Measurements from ENCODE around the gene KIAA1671. TPM values are rescaled to one million over a fixed set of nuclear protein-coding genes. Genes with fewer than 3 reads are reported as not detected.

KIAA1671 gene
- total and polyA plus RNA-seq, 2 donors (not counting 1 experiment from before 2014, with no cell fraction given): 0.01 to 0.02 TPM

DNA sequence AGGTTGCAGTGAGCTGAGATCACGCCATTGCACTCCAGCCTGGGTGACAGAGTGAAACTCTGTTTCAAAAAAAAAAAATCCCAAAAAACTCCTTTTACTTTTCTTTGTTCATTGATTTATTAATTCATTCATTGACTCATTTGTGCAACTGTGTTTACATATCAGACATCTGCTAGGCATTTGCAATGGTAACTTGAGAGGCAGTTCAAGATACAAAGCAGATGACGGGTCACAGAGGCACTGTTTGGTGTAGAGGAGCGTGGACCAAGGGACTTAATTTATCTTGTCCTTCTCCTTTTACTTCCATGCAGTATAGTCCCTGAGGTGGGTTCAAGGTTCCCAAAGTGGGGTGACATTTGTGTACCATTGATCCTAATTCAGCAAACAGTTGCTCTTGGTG, 71.4 kb downstream of the KIAA1671 start:
- Histone ChIP-seq H2AFZ (ENCODE audit: insufficient read depth, low read depth, low read length, poor library complexity, severe bottlenecking) (no peak overlapping the region), H3K4me2 (replicated peaks; ENCODE audit: low read depth, low read length, poor library complexity, severe bottlenecking) (no peak overlapping the region), H3K27me3 (replicated peaks in 1 of 4; ENCODE audit: control extremely low read depth in 1 of 4, control insufficient read depth in 3 of 4, insufficient read depth in 4 of 4, low read length in 3 of 4) (peaks cover 0 to 8% (median 0%) of the 10 kb centered on the region in 4 experiments), H3K9me3 (ENCODE audit: control extremely low read depth in 1 of 3, control insufficient read depth in 2 of 3, insufficient read depth in 1 of 3, low read length in 2 of 3) (no peaks in the 10 kb centered on the region), H3K4me3 (ENCODE audit: control extremely low read depth in 1 of 5, extremely low read depth in 1 of 5, insufficient read depth in 1 of 5, low read depth in 2 of 5, low read length in 4 of 5) (no peak overlapping the region), H3K27ac (ENCODE audit: low read length in 2 of 2) (no peak overlapping the region), H3K79me2 (ENCODE audit: control insufficient read depth, insufficient read depth, low read length) (no peaks in the 10 kb centered on the region), H4K20me1 (ENCODE audit: control insufficient read depth, insufficient read depth, low read length, poor library complexity, severe bottlenecking) (no peaks in the 10 kb centered on the region), H3K4me1 (ENCODE audit: control insufficient read depth in 2 of 2, insufficient read depth in 2 of 2, low read length in 2 of 2) (no peaks in the 10 kb centered on the region), H3K9ac (ENCODE audit: low read length) (no peak overlapping the region), H3K36me3 (replicated peaks in 1 of 2; ENCODE audit: control extremely low read depth in 1 of 2, control insufficient read depth in 1 of 2, extremely low read depth in 1 of 2, insufficient read depth in 2 of 2, low read length in 1 of 2) (no peaks in the 10 kb centered on the region)
- H3K27me3 Mint-ChIP-seq: peaks cover 22% of the 10 kb centered on the region
- DNase-seq (no peak), ATAC-seq (ENCODE audit: low read depth) (no peak)
- TF ChIP-seq, protein P1, sequence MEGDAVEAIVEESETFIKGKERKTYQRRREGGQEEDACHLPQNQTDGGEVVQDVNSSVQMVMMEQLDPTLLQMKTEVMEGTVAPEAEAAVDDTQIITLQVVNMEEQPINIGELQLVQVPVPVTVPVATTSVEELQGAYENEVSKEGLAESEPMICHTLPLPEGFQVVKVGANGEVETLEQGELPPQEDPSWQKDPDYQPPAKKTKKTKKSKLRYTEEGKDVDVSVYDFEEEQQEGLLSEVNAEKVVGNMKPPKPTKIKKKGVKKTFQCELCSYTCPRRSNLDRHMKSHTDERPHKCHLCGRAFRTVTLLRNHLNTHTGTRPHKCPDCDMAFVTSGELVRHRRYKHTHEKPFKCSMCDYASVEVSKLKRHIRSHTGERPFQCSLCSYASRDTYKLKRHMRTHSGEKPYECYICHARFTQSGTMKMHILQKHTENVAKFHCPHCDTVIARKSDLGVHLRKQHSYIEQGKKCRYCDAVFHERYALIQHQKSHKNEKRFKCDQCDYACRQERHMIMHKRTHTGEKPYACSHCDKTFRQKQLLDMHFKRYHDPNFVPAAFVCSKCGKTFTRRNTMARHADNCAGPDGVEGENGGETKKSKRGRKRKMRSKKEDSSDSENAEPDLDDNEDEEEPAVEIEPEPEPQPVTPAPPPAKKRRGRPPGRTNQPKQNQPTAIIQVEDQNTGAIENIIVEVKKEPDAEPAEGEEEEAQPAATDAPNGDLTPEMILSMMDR (IDR thresholded peaks at IDR 0.05): no peak
- TF ChIP-seq EZH2 (IDR thresholded peaks at IDR 0.05; ENCODE audit: borderline replicate concordance, insufficient read depth, low read depth, low read length, poor library complexity, severe bottlenecking): no peak
- ChIA-PET POLR2A (no interaction called here), CTCF (no interaction called here)
- no peaks in the 10 kb centered on the region for H3K9me3 Mint-ChIP-seq (ENCODE audit: insufficient read depth)
- H3K27ac Mint-ChIP-seq: no peak overlapping the region
- WGBS (ENCODE audit: insufficient coverage): no CpG with 5 or more reads among the region's 3 CpGs
- intact Hi-C loops (cut with micrococcal nuclease): no loop called here
- no peak overlapping the region for H3K4me3 Mint-ChIP-seq
- no peaks in the 10 kb centered on the region for H3K4me1 Mint-ChIP-seq

DNA sequence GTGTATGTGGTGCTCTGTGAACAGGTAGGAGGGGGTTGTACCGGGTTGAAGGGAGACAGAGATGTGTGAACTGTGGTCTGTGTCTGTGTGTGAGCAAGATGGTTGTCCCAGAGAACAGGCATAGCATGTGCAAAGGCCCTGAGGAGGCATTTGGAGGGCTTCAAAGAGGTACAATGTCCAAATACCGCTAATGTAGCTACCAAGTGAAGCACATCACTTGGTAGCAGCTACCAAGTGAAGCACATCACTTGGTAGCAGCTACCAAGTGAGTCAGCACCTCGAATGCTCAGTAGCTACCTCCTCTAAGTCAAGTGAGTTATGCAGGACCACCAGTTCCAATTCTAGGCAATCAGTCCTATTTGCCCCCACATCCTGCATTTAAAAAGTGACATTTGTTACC, 72.4 kb downstream of the KIAA1671 start:
- WGBS (ENCODE audit: insufficient coverage): 77% methylated on average over 3 of the region's 3 CpGs
- ATAC-seq (ENCODE audit: low read depth) (no peak), DNase-seq (no peak)
- Histone ChIP-seq H2AFZ (ENCODE audit: insufficient read depth, low read depth, low read length, poor library complexity, severe bottlenecking) (no peak overlapping the region), H3K79me2 (ENCODE audit: control insufficient read depth, insufficient read depth, low read length) (no peaks in the 10 kb centered on the region), H3K4me1 (ENCODE audit: control insufficient read depth in 2 of 2, insufficient read depth in 2 of 2, low read length in 2 of 2) (no peaks in the 10 kb centered on the region), H3K4me3 (ENCODE audit: control extremely low read depth in 1 of 5, extremely low read depth in 1 of 5, insufficient read depth in 1 of 5, low read depth in 2 of 5, low read length in 4 of 5) (no peak overlapping the region), H4K20me1 (ENCODE audit: control insufficient read depth, insufficient read depth, low read length, poor library complexity, severe bottlenecking) (no peaks in the 10 kb centered on the region), H3K4me2 (replicated peaks; ENCODE audit: low read depth, low read length, poor library complexity, severe bottlenecking) (no peak overlapping the region), H3K9me3 (ENCODE audit: control extremely low read depth in 1 of 3, control insufficient read depth in 2 of 3, insufficient read depth in 1 of 3, low read length in 2 of 3) (no peaks in the 10 kb centered on the region), H3K36me3 (replicated peaks in 1 of 2; ENCODE audit: control extremely low read depth in 1 of 2, control insufficient read depth in 1 of 2, extremely low read depth in 1 of 2, insufficient read depth in 2 of 2, low read length in 1 of 2) (no peaks in the 10 kb centered on the region), H3K27ac (ENCODE audit: low read length in 2 of 2) (no peak overlapping the region), H3K9ac (ENCODE audit: low read length) (no peak overlapping the region), H3K27me3 (replicated peaks in 1 of 4; ENCODE audit: control extremely low read depth in 1 of 4, control insufficient read depth in 3 of 4, insufficient read depth in 4 of 4, low read length in 3 of 4) (peaks cover 0 to 5% (median 0%) of the 10 kb centered on the region in 4 experiments)
- intact Hi-C loops (cut with micrococcal nuclease): no loop called here
- H3K4me3 Mint-ChIP-seq: no peak overlapping the region
- no peaks in the 10 kb centered on the region for H3K4me1 Mint-ChIP-seq
- CTCF ChIA-PET: no interaction called here
- H3K27ac Mint-ChIP-seq: no peak overlapping the region
- POLR2A ChIA-PET: no interaction called here
- peaks cover 16% of the 10 kb centered on the region for H3K27me3 Mint-ChIP-seq
- H3K9me3 Mint-ChIP-seq (ENCODE audit: insufficient read depth): no peaks in the 10 kb centered on the region
- TF ChIP-seq, protein P1 (IDR thresholded peaks at IDR 0.05): no peak
- TF ChIP-seq EZH2 (IDR thresholded peaks at IDR 0.05; ENCODE audit: borderline replicate concordance, insufficient read depth, low read depth, low read length, poor library complexity, severe bottlenecking): no peak
